SIG-M5 treated with dmso at 0.1 percent for 504 hours (cell line): Measurements from ENCODE around the gene TEX36.
"Not testable (repeated sequence)": the region's sequence is repeated elsewhere in the genome, so short reads cannot be mapped to it uniquely, and the experiment has no call there.

Experiments
- DNase-seq: peaks from one replicate; lab custom pipeline; 2025; ENCODE audit not compliant: unreplicated experiment; lab: John Stamatoyannopoulos, UW

TEX36 gene

GRCh38 chr10:125683063-125683462 lies at the start of gene TEX36:
Gene TEX36 (minus strand): TSS chr10:125683163. CDS start chr10:125682989, 174 bp downstream.
- no peak for DNase-seq

- DNase-seq = no peak
Observed at GRCh38 chr10:125727436-125727835, 44.5 kb upstream of the TEX36 start.

- no peak for DNase-seq
Observed at GRCh38 chr10:125726914-125727313, 44.0 kb upstream of the TEX36 start.

GRCh38 chr10:125722811-125723210 lies 39.8 kb upstream of the TEX36 start:
- no peak for DNase-seq

GRCh38 chr10:125721035-125721434 lies 38.1 kb upstream of the TEX36 start:
- no peak for DNase-seq

- no peak for DNase-seq
Observed at GRCh38 chr10:125720002-125720382, 37.0 kb upstream of the TEX36 start.

GRCh38 chr10:125719173-125720001 lies 36.4 kb upstream of the TEX36 start, which contains the start of gene EDRF1:
Gene EDRF1 (plus strand): TSS chr10:125719709. CDS start chr10:125719808, 99 bp downstream.
- peak; percentile 97 for DNase-seq

- DNase-seq = not testable (repeated sequence)
Observed at GRCh38 chr10:125714728-125715127, 31.8 kb upstream of the TEX36 start.

GRCh38 chr10:125711110-125711750 lies 28.3 kb upstream of the TEX36 start:
- no peak for DNase-seq

- DNase-seq = no peak
Observed at GRCh38 chr10:125709553-125710474, 26.9 kb upstream of the TEX36 start.

- DNase-seq = no peak
Observed at GRCh38 chr10:125708971-125709503, 26.1 kb upstream of the TEX36 start.

- no peak for DNase-seq
Observed at GRCh38 chr10:125707541-125708468, 24.8 kb upstream of the TEX36 start.

GRCh38 chr10:125700355-125700911 lies 17.5 kb upstream of the TEX36 start:
- peak; percentile 26 for DNase-seq

GRCh38 chr10:125699562-125700143 lies 16.7 kb upstream of the TEX36 start:
- DNase-seq = no peak

GRCh38 chr10:125698481-125698998 lies 15.6 kb upstream of the TEX36 start:
- no peak for DNase-seq

- DNase-seq = not testable (repeated sequence)
Observed at GRCh38 chr10:125696884-125697283, 13.9 kb upstream of the TEX36 start.

GRCh38 chr10:125694883-125695282 lies 11.9 kb upstream of the TEX36 start:
- no peak for DNase-seq

- DNase-seq = no peak
Observed at GRCh38 chr10:125693524-125693847, 10.5 kb upstream of the TEX36 start.
